H9 (cell line): ENCODE results near the gene MRPL20. TPM values are rescaled to one million over a fixed set of nuclear protein-coding genes. Genes with fewer than 3 reads are reported as not detected.
A peak's percentile ranks its signal among the peaks of the same experiment; 100 is the strongest.

Experiments used
- DNase-seq: peaks from one replicate; pipeline ENCODE4 v3.0.0-alpha.2; 2017
- H2AFZ ChIP-seq: one replicate; pipeline ENCODE4 v1.6.1; 2013; ENCODE audit warnings: mild to moderate bottlenecking, low read length, control low read depth, moderate library complexity
- H2AK5ac ChIP-seq: 2 replicates; pipeline ENCODE4 v1.6.1; 2013; ENCODE audit warnings: low read length, control low read depth, mixed read lengths; ENCODE audit not compliant: insufficient read length
- H2BK120ac ChIP-seq: one replicate; pipeline ENCODE4 v1.6.1; 2013; ENCODE audit warnings: low read depth, mild to moderate bottlenecking, low read length, control low read depth, inconsistent platforms; ENCODE audit not compliant: poor library complexity, severe bottlenecking
- H2BK12ac ChIP-seq: 2 replicates; pipeline ENCODE4 v1.6.1; 2013; ENCODE audit warnings: low read length, control low read depth, mixed read lengths, low read depth; ENCODE audit not compliant: insufficient read length
- H2BK15ac ChIP-seq: 2 replicates; pipeline ENCODE4 v1.6.1; 2013; ENCODE audit warnings: low read depth, low read length, control low read depth
- H2BK20ac ChIP-seq: one replicate; pipeline ENCODE4 v1.6.1; 2013; ENCODE audit warnings: low read depth, mild to moderate bottlenecking, low read length, control low read depth, inconsistent platforms; ENCODE audit not compliant: poor library complexity, severe bottlenecking
- H2BK5ac ChIP-seq: 2 replicates; pipeline ENCODE4 v1.6.1; 2013; ENCODE audit warnings: low read length, control low read depth, mixed read lengths; ENCODE audit not compliant: insufficient read length
- H3K14ac ChIP-seq: 2 replicates; pipeline ENCODE4 v1.6.1; 2013; ENCODE audit warnings: low read length, control low read depth; ENCODE audit not compliant: insufficient read depth
- H3K18ac ChIP-seq: 2 replicates; pipeline ENCODE4 v1.6.1; 2013; ENCODE audit warnings: low read depth, mild to moderate bottlenecking, mixed read lengths, low read length, control low read depth; ENCODE audit not compliant: insufficient read length
- H3K23ac ChIP-seq: 2 replicates; pipeline ENCODE4 v1.6.1; 2013; ENCODE audit warnings: low read length, control low read depth, mixed read lengths, low read depth; ENCODE audit not compliant: insufficient read length
- H3K23me2 ChIP-seq: 2 replicates; pipeline ENCODE4 v1.6.1; 2013; ENCODE audit warnings: low read depth, mild to moderate bottlenecking, mixed read lengths, low read length, control low read depth; ENCODE audit not compliant: insufficient read length, poor library complexity, severe bottlenecking
- H3K27ac ChIP-seq: 2 replicates; pipeline ENCODE4 v1.5.1; 2013; ENCODE audit warnings: low read length, control low read depth, mixed read lengths, low read depth; ENCODE audit not compliant: insufficient read length
- H3K27me3 ChIP-seq: 2 replicates; pipeline ENCODE4 v1.6.1; 2013; ENCODE audit warnings: low read length, control low read depth, inconsistent platforms; ENCODE audit not compliant: insufficient read depth
- H3K4ac ChIP-seq: 2 replicates; pipeline ENCODE4 v1.6.1; 2013; ENCODE audit warnings: low read depth, mild to moderate bottlenecking, control low read depth, inconsistent platforms, low read length, moderate library complexity
- H3K4me1 ChIP-seq: 2 replicates; pipeline ENCODE4 v1.6.1; 2013; ENCODE audit warnings: low read length, control low read depth, inconsistent platforms; ENCODE audit not compliant: insufficient read depth
- H3K4me2 ChIP-seq: 2 replicates; pipeline ENCODE4 v1.6.1; 2013; ENCODE audit warnings: low read length, control low read depth, mixed read lengths; ENCODE audit not compliant: insufficient read length, insufficient read depth
- H3K56ac ChIP-seq: 2 replicates; pipeline ENCODE4 v1.6.1; 2013; ENCODE audit warnings: low read depth, mild to moderate bottlenecking, mixed read lengths, low read length, control low read depth; ENCODE audit not compliant: insufficient read length
- H3K79me1 ChIP-seq: 2 replicates; pipeline ENCODE4 v1.6.1; 2013; ENCODE audit warnings: low read depth, mild to moderate bottlenecking, moderate library complexity, low read length, control low read depth, inconsistent platforms; ENCODE audit not compliant: insufficient read depth, poor library complexity, severe bottlenecking
- H3K79me2 ChIP-seq: 2 replicates; pipeline ENCODE4 v1.6.1; 2013; ENCODE audit warnings: low read length, control low read depth, inconsistent platforms; ENCODE audit not compliant: insufficient read depth
- H3K9ac ChIP-seq: 2 replicates; pipeline ENCODE4 v1.6.1; 2013; ENCODE audit warnings: low read length, control low read depth, mixed read lengths; ENCODE audit not compliant: insufficient read length; ENCODE audit errors: extremely low read depth
- H3K9me3 ChIP-seq: one replicate; pipeline ENCODE4 v1.6.1; 2013; ENCODE audit warnings: low read depth, low read length, inconsistent platforms; ENCODE audit not compliant: control insufficient read depth
- H3T11ph ChIP-seq: one replicate; pipeline ENCODE4 v1.6.1; 2013; ENCODE audit warnings: mild to moderate bottlenecking, low read length, control low read depth, inconsistent platforms
- H4K20me1 ChIP-seq: one replicate; pipeline ENCODE4 v1.6.1; 2013; ENCODE audit not compliant: control insufficient read depth, insufficient read length, insufficient read depth
- H4K5ac ChIP-seq: 2 replicates; pipeline ENCODE4 v1.6.1; 2013; ENCODE audit warnings: low read depth, mild to moderate bottlenecking, mixed read lengths, low read length, control low read depth; ENCODE audit not compliant: insufficient read length
- H4K8ac ChIP-seq: replicated peaks from 2 replicates; pipeline ENCODE4 v1.6.1; 2013; ENCODE audit warnings: low read length, control low read depth, mixed read lengths, low read depth; ENCODE audit not compliant: insufficient read length
- H4K91ac ChIP-seq: 2 replicates; pipeline ENCODE4 v1.6.1; 2013; ENCODE audit warnings: low read depth, mild to moderate bottlenecking, moderate library complexity, mixed read lengths, low read length, control low read depth; ENCODE audit not compliant: insufficient read length
- H3K27ac Mint-ChIP-seq, 3 experiments: 2 replicates in 2 of 3; 3 replicates in 1 of 3; pipeline ENCODE4 v1.8.0; 2020 to 2021; ENCODE audit warnings: mixed read lengths in 3 of 3, mild to moderate bottlenecking in 1 of 3, moderate library complexity in 1 of 3
- H3K27me3 Mint-ChIP-seq: 2 replicates; pipeline ENCODE4 v1.8.0; 2021; ENCODE audit warnings: low read depth, mild to moderate bottlenecking, moderate library complexity, mixed read lengths
- H3K36me3 Mint-ChIP-seq, 3 experiments: 2 replicates in 2 of 3; 3 replicates in 1 of 3; pipeline ENCODE4 v1.8.0; 2020 to 2021; ENCODE audit warnings: low read depth in 3 of 3, mixed read lengths in 3 of 3; ENCODE audit not compliant: insufficient read depth in 1 of 3
- H3K4me1 Mint-ChIP-seq, 2 experiments: 2 replicates each; pipeline ENCODE4 v1.8.0; 2020; ENCODE audit warnings: mixed read lengths in 2 of 2
- H3K4me3 Mint-ChIP-seq, 2 experiments: 2 replicates in 1 of 2; 3 replicates in 1 of 2; pipeline ENCODE4 v1.8.0; 2020 to 2021; ENCODE audit warnings: mild to moderate bottlenecking in 2 of 2, mixed read lengths in 2 of 2, moderate library complexity in 1 of 2
- H3K9me3 Mint-ChIP-seq, 2 experiments: 2 replicates in 1 of 2; 3 replicates in 1 of 2; pipeline ENCODE4 v1.8.0; 2020; ENCODE audit warnings: mild to moderate bottlenecking in 2 of 2, mixed read lengths in 2 of 2, moderate library complexity in 1 of 2
- CTCF ChIP-seq: fragments of 200-600 bp; sonication (generic); conservative IDR thresholded peaks from 3 replicates; pipeline ENCODE4 v1.8.0; 2021; ENCODE audit warnings: antibody characterized with exemption, mild to moderate bottlenecking
- WGBS: extraction: QIAGEN DNeasy Blood & Tissue Kit; methylation state at CpG from one replicate; pipeline ENCODE4 v1.1.7; 2013; ENCODE audit warnings: missing lambda C conversion rate, low lambda C conversion rate, mixed read lengths; ENCODE audit not compliant: insufficient read length; ENCODE audit errors: extremely low coverage; 5-methylcytosine and 5-hydroxymethylcytosine counted together
- total RNA-seq: library from RNA; stranded (reverse); gene quantifications from 2 replicates; pipeline ENCODE4 v1.2.1, GENCODE V29; 2021

The MRPL20 gene
- total RNA-seq, 1 experiment from 2014 or later = 162 TPM

- peaks cover 7% of the 10 kb centered on the region for H3K23me2 ChIP-seq
- H3K4me2 ChIP-seq = no peak within 1 kb of the TSS
- no peak within 1 kb of the TSS for H2BK120ac ChIP-seq
- H3K4me1 Mint-ChIP-seq = peaks cover 24 to 46% of the 10 kb centered on the region in 2 experiments
- H3K14ac ChIP-seq = peak within 1 kb of the TSS; percentile 59; the same call in 1 of the 2 replicates
- no peak within 1 kb of the TSS for H2BK12ac ChIP-seq
- no peak within 1 kb of the TSS for H3K23ac ChIP-seq
- no peak within 1 kb of the TSS for H2BK20ac ChIP-seq
- H3K27me3 ChIP-seq = peaks cover 4% of the 10 kb centered on the region; the same call in 1 of the 2 replicates
- no peaks in the 10 kb centered on the region for H3K79me2 ChIP-seq
- H3K27ac Mint-ChIP-seq = peak within 1 kb of the TSS in 2 of 3 experiments; percentile 28 to 77; a peak in 3 of 7 replicates
- no peak within 1 kb of the TSS; the same call in 1 of the 2 replicates for H2BK15ac ChIP-seq
- H3T11ph ChIP-seq = no peak within 1 kb of the TSS
- no peaks in the 10 kb centered on the region for H3K79me1 ChIP-seq
- H3K36me3 Mint-ChIP-seq = no peaks in the 10 kb centered on the region
- no peak within 1 kb of the TSS for H3K27ac ChIP-seq
- peak within 1 kb of the TSS in 1 of 2 experiments; percentile 42; a peak in 4 of 5 replicates for H3K4me3 Mint-ChIP-seq
- no peak within 1 kb of the TSS for H2AFZ ChIP-seq
- H4K5ac ChIP-seq = no peak within 1 kb of the TSS
- H4K91ac ChIP-seq = no peak within 1 kb of the TSS
- no peak within 1 kb of the TSS for H2AK5ac ChIP-seq
- H4K8ac ChIP-seq = no peak within 1 kb of the TSS
- H3K4me1 ChIP-seq = peaks cover 2% of the 10 kb centered on the region; the same call in 1 of the 2 replicates
- no peaks in the 10 kb centered on the region for H4K20me1 ChIP-seq
- TF ChIP-seq CTCF = no peak
- H3K9me3 ChIP-seq = no peaks in the 10 kb centered on the region
- no peak within 1 kb of the TSS for H2BK5ac ChIP-seq
- H3K18ac ChIP-seq = peak within 1 kb of the TSS; percentile 36
- H3K9me3 Mint-ChIP-seq = no peaks in the 10 kb centered on the region; a peak in 2 of 5 replicates
- no peak within 1 kb of the TSS for H3K56ac ChIP-seq
- no peak within 1 kb of the TSS for H3K9ac ChIP-seq
- H3K27me3 Mint-ChIP-seq = peaks cover 43% of the 10 kb centered on the region
- no CpG with 5 or more reads among the region's 29 CpGs for WGBS
- H3K4ac ChIP-seq = no peak within 1 kb of the TSS
- DNase-seq = peak; percentile 66
Measured at GRCh38 chr1:1358433-1359271, 48.4 kb downstream of the MRPL20 start, which contains the start of gene MXRA8. MXRA8 (minus strand) TSS chr1:1358555; CDS start chr1:1358504, 51 bp downstream.
